HG03469 (cell line): ENCODE measurements around the gene SEMA3C.

Experiments
- ATAC-seq: cut with Tn5 transposase; IDR thresholded peaks from one replicate; pipeline ENCODE4 v1.9.1; 2021; ENCODE audit warnings: mild to moderate bottlenecking, moderate library complexity, moderate number of reproducible peaks; ENCODE audit not compliant: unreplicated experiment

SEMA3C gene

DNA sequence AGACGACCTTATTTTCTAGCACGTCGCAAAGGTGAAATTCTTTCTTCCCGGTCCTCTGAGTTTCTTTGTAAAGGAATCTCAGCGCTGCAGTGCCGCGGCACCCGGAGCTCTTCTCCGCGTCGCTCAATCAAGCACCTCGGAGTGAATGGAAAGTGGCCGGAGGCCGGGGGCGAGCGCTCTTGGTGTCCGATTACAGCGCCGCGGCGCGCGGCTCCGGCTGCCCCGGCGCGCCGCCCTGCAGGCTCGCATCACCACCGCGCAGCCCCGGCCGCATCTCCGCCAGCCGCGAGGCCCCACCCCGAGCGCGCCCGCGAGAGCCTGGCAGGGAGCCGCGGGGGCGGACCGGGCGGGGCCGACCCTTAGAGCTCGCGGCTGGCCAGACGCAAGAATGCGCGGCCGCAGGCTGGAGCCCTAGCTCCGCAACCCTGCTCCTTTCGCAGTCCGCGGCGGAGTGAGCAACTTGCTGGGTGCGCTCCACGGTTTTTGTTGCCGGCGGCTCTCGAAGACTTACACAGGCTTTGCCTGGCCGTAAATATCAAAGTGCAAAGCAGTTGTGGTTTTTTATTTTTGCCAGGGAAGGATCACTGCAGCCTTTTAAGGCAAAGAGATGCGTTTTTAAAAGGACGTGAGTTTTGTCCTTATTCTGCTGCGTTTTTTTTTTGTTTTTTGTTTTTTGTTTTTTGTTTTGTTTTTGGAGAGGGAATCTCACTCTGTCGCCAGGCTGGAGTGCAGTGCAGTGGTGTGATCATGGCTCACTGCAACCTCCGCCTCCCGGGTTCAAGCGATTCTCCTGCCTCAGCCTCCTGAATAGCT, at the start of gene SEMA3C:
SEMA3C (minus strand) TSS at position 143 of the 813 bp plus-strand sequence. CDS start 2,270 bp downstream, outside the sequence.
- ATAC-seq: peak; percentile 27

DNA sequence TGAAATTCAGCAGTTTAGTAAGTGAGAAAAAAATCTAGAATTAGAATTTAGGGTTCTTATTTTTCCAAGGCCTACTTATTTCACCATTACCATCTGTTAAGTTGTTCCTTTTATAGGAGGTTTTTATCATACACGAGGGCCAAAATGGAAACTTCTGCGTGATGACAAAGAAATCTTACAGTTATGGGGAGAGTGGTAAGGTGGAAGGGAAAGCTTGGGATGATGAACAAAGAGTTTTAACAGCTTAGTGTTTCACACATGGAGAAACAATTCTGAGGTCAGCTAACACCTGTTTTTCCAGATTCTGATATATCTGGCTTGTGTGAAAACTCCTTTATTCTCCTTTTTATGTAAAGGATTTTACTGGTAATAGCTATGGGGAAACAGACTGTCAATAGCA, 49.8 kb upstream of the SEMA3C start:
- ATAC-seq: no peak

DNA sequence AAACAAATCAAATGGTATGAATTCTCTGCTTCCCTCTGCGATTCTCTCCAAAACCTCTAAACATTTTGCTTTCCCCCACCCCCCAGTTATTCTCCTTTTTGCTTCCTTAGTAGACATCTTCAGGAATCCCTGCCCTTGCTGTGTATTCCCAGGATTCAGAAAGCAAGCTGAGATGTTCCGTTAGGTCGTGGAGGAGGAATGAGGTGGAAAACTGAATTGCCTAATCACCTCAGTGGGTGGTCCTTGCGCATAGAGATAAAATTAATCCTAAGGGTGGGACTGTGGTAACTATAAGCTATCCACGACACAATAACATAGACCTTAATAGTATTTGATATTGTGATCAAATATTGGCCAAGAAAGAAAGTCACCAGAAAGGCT, 49.1 kb upstream of the SEMA3C start:
- ATAC-seq: no peak

- no peak for ATAC-seq
These were observed 48.4 kb upstream of the SEMA3C start for GRCh38 chr7:80967071-80967916.

- no peak for ATAC-seq
These were observed 41.5 kb upstream of the SEMA3C start for GRCh38 chr7:80960244-80960795.

DNA sequence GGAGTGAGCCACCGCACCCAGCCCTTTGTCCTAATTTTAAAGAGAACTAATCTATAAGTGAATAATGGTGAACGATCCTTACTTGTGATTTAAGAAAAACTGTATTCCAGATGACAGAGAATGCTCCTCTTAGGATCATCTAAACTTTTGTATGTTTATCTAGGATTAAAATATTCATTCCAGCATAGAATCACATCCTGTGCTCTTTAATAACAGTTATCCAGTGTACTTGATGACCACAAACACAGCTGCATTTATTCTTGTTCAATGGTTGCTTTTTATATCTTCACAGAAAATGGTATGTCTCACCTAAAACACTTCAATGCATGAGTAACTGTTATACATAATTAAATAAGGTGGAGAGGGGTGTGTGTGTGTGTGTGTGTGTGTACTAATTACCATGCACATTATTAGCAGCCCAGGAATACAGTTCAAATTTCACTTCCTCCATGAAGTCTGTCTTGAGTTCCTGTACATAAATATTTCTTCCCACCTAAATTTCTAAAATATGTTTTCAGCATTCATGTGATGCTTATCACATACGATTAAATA, 38.5 kb upstream of the SEMA3C start:
- ATAC-seq: no peak

- no peak for ATAC-seq
These were observed 35.3 kb upstream of the SEMA3C start for GRCh38 chr7:80954191-80954590.

- no peak for ATAC-seq
These were observed 31.7 kb upstream of the SEMA3C start for GRCh38 chr7:80950550-80950967.

DNA sequence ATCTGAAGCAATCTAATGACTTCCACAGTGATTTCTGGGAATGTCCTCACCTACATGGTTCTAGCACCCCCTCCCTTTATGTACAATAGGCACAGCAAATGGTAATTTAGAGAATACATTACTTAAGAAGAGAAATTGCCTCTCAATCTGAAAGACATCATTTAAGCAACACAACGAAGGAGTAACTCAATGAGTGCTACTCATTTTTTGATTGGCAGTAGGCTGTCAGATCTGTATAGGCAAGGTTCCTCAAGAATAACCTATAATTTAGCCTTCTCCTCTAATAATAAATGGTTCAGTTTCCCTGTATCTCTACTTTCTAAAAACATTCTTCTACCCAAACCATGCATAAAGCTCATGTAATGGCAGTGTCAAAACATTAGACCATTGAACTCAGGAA, 30.6 kb upstream of the SEMA3C start:
- no peak for ATAC-seq

- no peak for ATAC-seq
These were observed 28.0 kb upstream of the SEMA3C start for GRCh38 chr7:80946858-80947257.

DNA sequence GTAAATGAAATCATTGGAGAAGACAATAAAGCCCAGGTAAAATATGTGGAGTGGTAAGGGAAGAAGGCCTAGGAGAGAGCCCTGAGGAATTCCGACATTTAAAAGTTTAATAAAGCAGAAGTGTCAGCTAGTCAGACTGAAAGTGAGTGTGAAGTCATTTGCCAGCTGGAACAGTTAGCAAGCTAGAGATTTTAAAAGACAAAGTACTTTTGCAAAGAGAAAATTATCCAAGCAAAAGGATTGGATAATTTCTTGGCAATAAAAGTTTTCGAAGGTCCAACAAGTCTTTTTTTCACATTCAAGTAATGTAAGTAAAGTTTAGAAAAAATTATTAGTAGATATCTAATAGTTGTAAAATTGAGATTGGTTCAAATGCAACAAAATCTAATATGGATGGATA, 27.1 kb upstream of the SEMA3C start:
- no peak for ATAC-seq

DNA sequence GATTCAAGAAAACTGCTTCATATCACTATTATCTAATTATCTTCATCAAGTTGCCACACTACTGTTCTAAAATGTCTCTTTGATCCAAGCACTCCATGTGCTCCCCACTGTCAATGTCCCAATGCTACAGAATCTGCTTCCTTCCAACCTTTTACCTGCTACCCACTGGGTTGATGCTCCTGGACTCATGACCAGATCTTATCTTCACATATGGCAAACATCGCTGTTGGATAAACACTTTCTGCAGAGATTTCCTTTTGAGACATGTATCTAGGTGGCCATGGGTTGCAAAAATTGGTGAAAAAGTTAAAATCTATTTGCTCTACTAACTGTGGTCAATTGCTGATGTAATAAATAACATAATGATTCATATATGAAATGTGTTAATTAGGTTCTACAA, 24.5 kb upstream of the SEMA3C start:
- no peak for ATAC-seq

DNA sequence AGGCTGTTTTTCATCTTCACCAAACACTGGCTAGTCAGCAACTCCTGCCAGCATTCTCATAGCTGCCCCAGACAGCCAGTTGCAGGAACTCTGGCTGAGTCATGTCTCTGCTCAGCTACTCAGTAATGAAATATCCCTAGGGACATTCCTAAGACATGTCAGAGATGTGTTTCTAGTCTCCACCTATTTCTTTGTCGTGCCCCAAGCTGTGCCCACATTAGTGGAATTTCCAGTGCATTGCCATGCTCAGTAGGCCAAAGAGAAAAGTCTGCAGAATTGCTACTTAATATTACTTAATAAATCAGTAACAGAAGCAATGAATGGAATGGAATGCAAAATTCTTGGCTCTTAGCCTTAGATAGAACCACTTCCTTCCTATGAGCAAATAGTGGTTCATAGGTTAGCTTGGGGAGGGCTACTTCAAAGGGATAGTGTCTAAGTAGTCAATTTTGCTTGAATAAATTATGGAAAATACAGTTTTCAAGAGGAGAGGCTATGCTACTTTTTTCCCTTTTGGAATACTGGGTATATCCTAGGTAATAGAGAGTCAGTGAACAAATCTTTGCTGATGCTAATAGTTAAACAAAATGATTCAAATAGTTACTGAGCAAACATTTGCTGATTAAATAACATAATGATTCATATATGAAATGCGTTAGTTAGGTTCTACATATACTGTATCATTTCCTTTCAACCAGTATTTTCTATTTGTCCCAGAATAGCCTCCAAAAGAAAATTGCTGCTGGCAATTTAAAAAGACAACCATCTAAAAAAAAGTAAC, 23.6 kb upstream of the SEMA3C start:
- ATAC-seq: no peak

DNA sequence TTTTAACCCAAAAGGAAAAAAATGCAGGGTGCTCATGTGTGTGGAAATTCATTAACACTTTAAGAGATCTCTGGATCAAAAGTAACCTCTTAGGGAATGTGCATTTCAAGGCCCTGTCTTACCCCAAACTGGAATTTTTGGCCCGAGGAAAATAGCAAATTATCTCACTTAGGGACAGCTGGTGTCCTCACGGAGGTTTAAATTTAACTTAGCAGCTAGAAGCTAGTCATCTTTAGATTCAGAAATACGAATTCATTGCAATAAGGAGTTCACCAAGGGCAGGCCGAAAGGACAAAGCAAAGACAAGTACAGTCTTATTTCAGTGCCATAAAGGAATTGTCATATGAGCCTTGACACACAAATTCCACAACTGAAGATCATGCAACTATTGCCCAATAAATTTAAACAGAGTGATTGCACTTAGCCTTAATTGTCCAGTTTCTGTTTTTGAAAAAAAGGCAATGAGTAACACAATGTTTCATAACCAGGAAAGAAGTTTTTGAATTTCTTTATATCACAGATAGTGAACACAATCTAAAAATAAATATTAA, 22.4 kb upstream of the SEMA3C start:
- ATAC-seq: no peak

DNA sequence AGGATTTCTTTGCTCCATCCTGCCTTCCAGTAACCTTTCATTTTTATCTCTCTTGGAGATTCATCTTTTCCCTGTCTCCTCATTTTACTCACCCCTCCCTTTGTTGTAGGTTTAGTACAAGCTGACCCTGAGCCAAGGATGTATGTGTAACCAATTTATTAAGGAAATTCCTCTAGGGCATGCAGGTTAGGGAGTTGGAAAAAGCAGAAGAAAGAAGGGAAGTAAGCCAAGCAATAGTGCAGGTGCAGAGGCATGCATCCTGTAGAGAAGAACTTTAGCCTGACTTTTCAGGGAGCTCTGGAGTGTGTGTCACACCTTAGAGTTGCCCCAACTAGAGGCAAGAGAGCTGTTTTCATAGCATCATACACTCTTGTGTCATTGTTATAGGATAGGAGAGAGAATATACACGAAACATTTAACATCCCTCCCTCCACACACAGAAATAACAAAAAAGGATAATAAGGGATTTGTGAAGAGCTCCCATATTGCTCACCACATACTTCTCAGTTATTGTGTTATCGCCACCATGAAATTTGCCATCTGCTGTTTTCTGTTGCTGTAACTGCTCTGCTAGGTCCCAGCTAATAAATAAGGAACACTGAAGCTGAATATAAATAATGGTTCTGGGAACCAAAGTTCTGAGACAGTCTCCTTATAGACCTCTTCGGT, 21.8 kb upstream of the SEMA3C start:
- ATAC-seq: no peak

DNA sequence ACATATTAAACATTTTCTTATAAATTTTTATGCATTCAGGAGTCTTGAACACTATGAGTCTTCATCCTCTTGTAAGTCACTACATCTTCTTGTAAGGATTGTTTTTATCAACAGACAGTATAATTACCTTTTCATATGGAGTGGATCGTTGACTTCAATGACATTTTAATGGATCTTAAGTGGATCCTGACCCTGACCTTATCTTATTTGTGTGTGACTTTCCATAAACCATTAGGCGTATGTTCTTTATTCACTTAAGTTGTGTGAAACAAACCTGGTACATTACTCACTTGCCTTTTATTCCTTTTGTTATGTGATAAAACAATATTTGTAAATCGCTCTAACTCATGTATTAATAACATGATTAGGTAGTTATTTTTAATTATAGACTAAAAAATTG, 18.5 kb upstream of the SEMA3C start:
- ATAC-seq: no peak

- no peak for ATAC-seq
These were observed 17.3 kb upstream of the SEMA3C start for GRCh38 chr7:80935991-80936780.

GRCh38 chr7:80934321-80934720, 15.5 kb upstream of the SEMA3C start:
- no peak for ATAC-seq

GRCh38 chr7:80932536-80932935, 13.7 kb upstream of the SEMA3C start:
- ATAC-seq: no peak
